Coronary artery (tissue), 2 donors: ENCODE measurements around the gene ARPP19.

Source experiments
- DNase-seq: peaks from one replicate; pipeline ENCODE4 v3.0.0-alpha.2; 2017; ENCODE audit warnings: low spot score
- H3K27ac ChIP-seq, 2 donors: fragments of 200-600 bp; sonication (generic); one replicate each; pipeline ENCODE4 v1.5.1; 2016 to 2019
- H3K4me3 ChIP-seq: fragments of 200-600 bp; sonication (generic); 2 replicates; pipeline ENCODE4 v1.5.1; 2016; ENCODE audit warnings: mild to moderate bottlenecking, moderate library complexity
- CTCF ChIP-seq: fragments of 200-600 bp; sonication (generic); IDR thresholded peaks from one replicate; pipeline ENCODE4 v1.5.1; 2019; ENCODE audit warnings: antibody characterized with exemption

The ARPP19 gene

GRCh38 chr15:52498706-52499105, 70.1 kb downstream of the ARPP19 start:
- no peak overlapping the region for H3K4me3 ChIP-seq
- no peak overlapping the region for H3K27ac ChIP-seq
- DNase-seq, result no peak
- no peak for TF ChIP-seq CTCF
